ENCODE measurements around the gene OLFM2.

GRCh38 chr19:9912551-9913236, 23.6 kb downstream of the OLFM2 start:
- TF ChIP-seq, protein P1, sequence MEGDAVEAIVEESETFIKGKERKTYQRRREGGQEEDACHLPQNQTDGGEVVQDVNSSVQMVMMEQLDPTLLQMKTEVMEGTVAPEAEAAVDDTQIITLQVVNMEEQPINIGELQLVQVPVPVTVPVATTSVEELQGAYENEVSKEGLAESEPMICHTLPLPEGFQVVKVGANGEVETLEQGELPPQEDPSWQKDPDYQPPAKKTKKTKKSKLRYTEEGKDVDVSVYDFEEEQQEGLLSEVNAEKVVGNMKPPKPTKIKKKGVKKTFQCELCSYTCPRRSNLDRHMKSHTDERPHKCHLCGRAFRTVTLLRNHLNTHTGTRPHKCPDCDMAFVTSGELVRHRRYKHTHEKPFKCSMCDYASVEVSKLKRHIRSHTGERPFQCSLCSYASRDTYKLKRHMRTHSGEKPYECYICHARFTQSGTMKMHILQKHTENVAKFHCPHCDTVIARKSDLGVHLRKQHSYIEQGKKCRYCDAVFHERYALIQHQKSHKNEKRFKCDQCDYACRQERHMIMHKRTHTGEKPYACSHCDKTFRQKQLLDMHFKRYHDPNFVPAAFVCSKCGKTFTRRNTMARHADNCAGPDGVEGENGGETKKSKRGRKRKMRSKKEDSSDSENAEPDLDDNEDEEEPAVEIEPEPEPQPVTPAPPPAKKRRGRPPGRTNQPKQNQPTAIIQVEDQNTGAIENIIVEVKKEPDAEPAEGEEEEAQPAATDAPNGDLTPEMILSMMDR (IDR thresholded peaks at IDR 0.05; ENCODE audit: low read depth, low read length), result no peak
- TF ChIP-seq EZH2phosphoT487 (IDR thresholded peaks at IDR 0.05; ENCODE audit: low read depth), result no peak
